GM19463 (cell line): ENCODE data around the gene COX19.
"Not testable (repeated sequence)": the region's sequence is repeated elsewhere in the genome, so short reads cannot be mapped to it uniquely, and the experiment has no call there.

Experiments
- ATAC-seq: cut with Tn5 transposase; IDR thresholded peaks from one replicate; pipeline ENCODE4 v1.9.1; 2021; ENCODE audit warnings: mild to moderate bottlenecking, moderate library complexity; ENCODE audit not compliant: unreplicated experiment

COX19 gene

DNA sequence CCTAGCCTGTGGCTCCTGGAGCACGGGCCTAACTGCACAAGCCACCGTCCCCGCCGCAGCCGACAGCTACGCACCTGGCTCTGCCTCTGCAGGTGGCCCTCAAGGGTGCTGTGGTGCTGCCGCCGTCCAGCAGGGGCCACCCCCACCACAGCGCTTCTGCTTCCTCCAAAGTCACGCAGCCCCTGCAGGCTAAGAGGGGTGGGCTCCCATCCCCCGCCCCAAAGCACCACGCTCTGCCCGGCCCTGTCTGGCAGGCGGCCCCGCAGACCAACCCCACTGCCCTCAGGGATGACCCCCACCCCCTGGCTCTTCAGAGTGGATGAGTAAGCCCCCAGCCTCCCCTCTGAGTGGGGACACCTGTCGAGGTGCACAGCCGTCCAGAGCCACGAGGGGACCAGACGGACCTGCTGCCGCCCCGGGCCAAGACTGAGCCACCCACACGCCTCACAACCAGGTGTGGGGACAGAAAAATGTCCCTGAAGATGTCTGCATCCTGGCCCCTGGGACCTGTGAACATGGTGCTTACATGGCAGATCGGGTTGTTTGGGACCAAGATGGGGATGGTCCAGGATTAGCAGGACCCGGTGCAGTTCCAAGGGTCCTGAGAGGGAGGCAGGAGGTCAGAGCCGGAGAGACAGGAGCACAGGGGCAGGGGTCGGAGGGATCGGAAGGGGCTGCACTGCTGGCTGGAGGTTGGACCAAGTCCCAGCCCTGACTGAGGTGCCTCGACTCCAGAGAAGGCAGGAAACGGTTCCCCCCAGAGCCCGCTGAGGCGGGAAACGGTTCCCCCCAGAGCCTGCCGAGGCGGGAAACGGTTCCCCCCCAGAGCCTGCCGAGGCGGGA lies 11.9 kb downstream of the COX19 start:
- ATAC-seq: no peak

DNA sequence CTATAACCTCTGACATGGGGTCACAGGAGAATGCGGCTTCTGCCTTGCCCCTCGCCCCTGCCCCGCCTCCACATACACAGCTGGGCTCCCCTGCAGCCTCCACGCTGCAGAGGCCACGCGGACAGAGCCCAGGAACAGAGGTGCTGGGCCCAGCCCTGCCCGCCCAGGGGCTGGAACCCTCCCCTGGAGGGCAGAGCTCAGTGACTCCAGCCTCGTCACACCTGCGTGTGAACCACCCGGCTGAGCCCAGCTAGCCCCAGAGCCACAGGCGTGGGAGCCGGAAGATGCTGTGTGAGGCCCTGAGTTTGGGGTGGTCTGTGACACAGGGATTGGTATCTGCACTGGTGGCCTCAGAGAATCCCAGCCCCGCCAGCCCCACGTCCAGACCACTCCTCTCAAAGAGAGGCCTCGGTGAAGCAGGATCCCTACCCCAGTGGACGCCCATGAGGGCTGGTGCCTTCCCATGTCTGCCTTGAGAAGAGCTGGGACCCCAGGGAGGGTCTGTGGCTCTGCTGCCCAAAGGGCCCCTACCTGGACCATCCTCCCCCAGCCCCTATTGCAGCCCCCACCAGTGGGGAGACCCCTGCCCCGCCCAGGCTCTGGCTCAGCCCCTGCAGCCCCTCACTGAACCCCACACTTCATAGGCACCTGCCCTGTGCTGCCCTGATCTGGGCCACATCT lies 12.8 kb downstream of the COX19 start:
- no peak for ATAC-seq

DNA sequence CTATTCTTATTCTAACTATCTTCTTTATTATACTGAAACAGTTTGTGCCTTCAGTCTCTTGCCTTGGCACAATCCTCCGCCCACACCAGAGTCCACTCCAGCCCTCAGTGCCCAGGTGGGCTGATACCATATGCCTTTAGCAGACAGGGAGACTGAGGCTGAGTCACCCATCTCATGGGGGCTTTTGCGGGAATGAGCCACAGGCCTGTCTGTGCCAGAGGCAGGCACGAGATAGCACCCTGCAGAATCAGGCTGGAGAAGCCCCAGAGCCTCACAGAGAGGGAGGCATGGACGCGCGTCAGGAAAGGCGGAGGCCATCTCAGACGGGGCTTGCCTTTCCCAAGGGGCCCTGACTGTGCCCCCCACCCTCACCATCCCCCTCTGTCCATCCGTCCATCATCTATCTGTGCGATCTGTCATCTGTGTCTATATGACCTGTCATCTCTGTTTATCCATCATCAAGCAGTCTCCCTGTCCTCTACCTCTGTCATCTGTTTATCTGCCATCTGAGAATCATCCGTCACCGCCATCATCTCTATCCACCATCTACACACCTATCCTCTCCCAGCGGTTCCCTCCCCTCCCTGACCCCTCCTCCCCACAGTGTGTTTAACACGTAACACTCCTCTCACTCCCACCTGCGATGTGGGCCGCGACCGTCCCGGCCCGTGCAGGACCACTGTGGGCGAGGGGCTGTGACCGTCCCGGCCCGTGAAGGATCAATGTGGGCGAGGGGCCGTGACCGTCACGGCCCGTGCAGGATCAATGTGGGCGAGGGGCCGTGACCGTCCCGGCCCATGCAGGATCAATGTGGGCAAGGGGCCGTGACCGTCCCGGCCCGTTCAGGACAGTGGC lies 13.6 kb downstream of the COX19 start:
- ATAC-seq: no peak

DNA sequence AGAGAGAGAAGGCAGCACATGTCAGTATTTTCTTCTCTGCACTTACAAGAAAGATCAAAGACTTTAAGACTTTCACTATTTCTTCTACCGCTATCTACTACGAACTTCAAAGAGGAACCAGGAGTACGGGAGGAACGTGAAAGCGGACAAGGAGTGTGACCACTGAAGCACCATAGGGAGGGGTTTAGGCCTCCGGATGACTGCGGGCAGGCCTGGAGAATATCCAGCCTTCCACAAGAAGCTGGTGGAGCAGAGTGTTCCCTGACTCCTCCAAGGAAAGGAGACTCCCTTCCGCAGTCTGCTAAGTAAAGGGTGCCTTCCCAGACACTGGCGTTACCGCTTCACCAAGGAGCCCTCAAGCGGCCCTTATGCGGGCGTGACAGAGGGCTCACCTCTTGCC lies 14.4 kb downstream of the COX19 start:
- ATAC-seq: not testable (repeated sequence)

DNA sequence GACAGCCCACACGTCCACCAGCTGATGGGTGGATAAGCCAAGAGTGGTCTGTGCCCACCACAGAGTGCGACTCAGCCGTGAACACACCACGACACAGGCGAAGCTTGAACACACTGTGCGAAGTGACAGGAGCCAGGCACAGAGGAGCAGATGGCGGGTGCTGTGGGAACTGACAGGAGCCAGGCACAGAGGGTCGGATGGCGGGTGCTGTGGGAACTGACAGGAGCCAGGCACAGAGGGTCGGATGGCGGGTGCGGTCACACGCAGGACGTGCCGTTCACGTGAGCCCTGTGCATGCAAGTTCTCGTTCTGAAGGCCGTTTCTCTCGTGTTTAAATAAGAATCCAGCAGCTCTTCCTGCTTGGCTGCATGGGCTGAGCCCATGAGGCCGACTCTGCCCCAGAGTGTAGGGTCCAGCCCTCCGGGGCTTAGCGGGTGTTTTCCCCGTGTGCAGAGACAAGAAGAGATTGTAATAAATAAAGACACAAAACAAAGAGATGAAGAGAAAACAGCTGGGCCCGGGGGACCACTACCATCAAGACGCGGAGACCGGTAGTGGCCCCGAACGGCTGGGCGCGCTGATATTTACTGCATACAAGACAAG lies 15.0 kb downstream of the COX19 start:
- ATAC-seq: no peak

DNA sequence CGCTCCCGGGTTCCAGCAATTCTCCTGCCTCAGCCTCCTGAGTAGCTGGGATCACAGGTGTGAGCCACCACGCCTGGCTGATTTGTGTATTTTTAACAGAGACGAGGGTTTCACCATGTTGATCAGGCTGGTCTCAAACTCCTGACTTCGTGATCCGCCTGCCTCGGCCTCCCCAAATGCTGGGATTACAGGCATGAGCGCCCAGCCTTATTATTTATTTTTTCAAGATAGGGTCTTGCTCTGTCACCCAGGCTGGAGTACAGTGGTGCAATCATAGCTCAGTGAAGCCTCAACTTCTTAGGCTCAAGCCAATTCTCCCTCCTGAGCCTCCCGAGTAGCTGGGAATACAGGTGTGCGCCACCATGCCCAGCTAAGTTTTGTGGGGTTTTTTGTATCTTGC lies 15.6 kb downstream of the COX19 start:
- ATAC-seq: not testable (repeated sequence)

DNA sequence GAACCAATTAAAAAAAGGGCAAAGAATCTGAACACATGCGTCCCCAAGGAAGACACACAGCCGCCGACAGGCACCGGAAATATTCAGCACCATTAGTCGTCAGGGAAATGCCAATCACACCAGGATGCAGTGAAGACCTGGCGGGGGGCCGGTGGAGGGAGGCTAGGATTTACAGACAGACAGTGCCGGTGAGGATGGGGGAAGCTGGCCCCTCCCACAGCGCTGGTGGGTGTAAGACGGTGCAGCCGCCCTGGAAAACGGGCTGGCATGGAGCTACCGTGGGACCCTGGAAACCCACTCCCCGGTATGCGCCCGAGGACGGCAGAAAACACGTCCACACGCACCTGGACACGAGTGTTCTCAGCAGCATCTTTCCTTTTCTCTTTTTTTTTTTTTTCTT lies 16.1 kb downstream of the COX19 start:
- no peak for ATAC-seq

DNA sequence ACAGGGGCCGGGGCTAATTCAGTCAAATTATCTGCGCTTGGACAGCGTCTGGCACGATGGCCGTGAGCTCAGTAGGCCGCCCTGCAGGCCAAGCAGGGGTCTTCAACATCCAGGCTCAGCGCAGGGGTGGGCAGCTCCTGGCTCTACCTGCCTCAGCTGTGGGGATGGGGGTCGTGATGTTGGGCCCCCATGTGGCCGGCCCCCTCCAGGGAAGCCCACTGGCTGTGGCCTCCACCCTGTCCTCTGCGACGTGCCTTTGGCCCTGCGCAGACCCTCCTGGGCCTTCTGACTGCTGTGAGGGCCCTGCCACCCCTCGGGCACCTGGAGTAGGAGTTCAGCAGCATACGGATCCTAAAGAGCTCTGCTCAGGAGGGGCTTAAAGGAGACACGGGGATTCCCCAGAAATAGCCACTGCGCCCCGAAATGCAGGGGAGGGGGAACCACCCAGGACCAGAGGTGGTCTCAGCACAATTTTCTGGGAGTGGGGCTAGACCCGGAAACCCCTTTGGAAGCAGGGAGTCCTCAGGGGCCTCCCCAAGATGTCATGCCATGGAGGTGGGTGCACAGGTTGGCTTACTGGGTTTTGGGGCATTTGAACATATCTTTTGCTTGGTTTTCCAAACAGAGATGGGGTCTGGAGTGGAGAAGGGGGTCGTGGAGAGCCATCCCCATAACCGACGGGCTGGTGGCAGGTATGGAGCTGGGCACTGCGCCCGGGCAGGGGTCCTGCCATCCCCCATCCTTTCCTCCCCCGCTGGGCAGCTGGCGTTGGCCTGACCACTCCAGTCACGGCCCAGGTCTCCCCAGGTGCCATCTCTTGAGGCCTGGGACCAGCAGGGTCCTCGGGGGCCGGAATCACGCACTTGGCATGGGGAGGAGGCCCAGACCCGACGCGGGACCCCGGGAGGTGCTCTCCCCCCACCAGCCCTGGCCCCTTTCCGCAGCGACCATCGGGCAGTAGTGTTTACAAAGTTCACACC lies 16.8 kb downstream of the COX19 start:
- ATAC-seq: no peak

DNA sequence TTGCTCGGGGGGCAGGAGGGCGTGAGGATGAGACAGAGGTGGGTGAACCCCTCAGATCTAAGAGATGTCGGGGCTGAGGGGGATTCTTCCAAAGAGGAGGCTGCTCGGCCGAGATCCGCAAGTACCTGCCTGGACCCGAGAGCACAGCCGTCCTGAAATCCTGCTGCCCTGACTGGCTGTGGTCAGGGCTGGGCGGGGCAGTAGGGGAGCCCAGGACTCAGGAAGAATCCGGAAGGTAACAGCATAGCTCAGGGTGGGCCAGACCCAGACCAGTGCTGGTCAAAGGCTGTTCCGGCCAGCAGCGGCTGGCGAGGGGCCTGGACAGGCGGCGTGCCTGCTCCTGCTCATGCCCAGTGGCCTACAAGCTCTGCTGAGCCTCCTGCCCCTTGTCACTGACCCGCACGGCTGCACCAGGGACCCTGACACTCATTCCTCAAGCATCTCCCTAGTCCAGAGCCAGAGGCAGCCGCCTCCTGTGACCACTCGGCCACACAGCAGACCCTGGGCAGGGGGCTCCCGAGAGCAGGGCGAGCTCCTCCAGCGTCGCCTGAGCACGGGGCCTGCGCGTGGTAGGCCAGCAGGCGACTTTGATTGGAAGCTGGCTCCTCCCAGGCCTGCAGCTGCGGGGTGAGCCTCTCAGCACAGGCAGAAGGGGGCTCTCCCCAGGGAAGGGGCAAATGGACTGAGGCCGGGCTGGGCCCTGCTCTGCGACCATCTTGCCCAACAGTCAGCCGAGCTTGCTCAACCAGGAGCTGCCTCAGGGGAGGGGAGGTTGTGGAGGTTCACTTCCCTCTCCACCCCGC lies 17.7 kb downstream of the COX19 start:
- ATAC-seq: no peak

DNA sequence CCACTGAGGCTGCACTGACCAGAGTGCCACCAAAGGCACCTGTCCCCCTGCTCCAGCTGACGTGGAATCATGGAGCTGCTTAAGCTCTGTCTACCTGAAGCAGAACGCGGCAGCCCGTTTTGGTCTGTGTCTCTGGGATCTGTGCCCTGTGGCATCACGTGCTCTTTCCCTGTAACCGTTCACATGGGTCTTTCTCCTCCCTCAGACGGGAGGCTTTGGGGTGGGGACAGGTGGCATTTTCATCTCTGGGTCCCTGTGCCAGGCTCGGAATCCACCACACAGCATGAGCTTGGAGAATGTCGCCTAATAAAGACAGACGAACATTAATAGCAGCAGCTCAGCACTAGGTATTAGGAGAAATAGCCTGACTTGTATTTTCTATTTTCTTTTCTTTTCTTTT lies 19.3 kb downstream of the COX19 start:
- no peak for ATAC-seq

DNA sequence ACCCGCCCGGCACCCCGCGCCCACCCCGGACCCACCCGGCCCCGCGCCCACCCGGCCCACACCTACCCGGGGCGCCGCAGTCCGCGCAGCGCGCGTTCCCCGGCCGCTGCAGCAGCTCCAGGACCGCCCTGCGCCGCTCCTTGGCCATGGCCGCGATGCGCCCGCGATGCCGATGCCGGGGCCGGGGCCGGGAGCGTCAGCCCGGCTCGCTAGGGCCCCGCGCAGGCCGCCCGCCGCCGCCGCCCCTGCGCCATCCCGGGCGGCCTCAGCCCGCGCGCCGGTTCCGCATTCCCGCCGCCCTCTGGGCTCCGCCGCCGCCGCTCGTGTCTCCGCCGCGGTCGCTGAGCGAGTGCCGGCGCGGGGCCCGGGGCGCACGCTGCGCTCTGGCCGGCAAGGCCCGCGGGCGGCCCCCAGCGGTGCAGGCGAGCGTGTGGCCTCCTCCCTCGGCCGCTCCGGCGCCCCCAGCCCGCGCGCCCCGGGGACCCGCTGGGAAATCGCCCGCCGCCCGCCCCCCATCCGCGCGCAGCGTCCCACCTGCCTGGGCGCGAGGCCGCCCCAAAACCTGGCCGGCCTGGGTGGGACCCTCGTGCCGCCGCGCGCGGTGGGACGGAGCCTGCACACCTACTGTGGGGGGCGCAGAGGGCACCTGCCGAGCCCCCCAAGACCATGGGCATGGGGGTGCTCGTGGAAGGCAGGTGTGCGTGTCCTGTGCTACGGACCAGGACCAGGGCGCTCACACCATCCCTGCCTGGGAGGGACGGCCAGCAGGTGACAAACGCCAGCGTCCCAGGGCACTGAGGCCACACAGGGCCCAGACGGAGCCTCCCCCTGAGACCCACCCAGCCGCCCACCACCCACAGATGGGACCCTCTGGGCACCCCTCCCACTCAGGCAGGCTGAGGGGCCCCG lies 20.8 kb downstream of the COX19 start, which contains the start of gene ADAP1:
Gene ADAP1 (minus strand): TSS at position 351 of the 909 bp plus-strand sequence. CDS start 203 bp downstream, at position 148.
- ATAC-seq: peak; percentile 57

DNA sequence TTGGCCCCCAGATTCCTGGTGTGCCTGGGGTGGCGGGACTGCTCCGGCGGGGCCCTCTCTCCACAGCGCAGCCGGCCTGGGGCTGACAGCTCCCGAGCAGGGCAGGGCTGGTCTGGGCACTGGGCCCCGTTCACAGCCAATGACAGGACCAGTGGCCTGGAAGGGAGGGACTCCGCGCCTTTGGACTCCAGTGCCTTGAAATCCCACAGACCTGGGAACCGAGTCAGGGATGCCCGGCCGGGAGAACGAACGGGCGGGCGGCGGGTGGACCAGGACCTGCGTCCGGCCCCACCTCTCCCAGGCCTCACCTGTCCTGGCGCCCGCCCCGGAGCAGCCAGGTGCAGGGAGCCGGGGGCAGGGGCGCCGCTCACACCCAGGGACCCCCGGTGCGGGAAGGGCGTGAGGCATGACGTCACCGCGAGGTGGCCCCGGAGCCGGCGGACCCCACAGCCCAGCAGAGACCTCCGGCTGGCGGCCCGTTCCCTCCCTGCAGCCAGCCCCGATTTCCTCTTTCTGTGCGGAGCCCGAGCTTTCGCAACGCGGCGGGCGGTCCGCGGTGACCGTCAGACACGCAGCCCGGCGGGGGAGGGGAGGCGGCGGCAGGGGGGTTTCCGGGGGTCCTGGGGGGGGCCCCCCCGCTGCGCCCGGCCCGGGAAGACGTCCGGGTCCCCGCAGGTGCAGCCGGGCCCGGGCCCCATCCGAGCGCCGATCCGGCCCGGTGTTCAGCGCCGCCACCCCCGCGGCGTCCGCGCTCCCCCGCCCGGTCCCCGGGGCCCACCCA lies 21.6 kb downstream of the COX19 start:
- ATAC-seq: no peak

DNA sequence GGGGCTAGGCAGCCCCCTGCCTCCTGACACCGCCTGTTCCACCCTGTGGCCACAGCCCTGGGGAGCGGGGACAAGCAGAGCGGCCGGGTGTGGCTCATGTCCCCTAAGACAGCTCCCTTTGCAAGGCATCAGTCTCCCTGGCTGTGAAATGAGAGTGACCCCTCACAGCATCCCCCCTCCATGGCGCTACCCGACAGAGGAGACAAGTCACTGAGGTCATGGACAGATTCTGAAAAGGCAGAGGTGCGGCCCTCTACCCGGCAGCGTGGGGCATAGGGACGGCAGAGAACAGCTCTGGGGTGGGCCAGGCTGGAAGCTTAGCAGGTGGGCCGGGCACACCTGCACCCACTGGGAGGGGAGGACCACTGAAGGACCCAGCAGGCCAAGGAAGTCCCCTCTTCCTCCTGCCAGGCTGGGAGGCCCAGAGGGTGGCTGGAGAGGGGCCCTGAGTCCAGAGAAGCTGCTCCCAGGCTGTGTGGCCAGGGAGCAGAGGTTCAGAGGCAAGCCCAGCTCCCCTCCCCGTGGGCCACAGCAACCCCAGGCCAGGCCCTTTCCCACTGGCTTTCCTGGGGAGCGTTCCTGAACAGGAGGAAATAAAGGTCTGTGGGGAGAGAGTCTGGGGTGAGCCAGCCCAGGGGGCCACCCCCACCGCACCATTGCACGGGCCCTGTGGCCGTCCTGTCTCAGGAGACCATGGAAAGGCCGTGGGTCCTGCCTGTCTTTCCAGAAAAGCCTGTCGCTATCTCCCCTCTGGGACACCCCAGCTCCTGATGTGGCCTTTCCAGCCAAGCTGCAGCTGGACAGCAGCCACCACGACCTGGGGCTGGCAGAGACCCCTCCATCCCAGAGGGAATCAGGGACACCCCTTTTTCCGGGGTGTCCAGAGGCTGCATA lies 22.6 kb downstream of the COX19 start:
- ATAC-seq: no peak

DNA sequence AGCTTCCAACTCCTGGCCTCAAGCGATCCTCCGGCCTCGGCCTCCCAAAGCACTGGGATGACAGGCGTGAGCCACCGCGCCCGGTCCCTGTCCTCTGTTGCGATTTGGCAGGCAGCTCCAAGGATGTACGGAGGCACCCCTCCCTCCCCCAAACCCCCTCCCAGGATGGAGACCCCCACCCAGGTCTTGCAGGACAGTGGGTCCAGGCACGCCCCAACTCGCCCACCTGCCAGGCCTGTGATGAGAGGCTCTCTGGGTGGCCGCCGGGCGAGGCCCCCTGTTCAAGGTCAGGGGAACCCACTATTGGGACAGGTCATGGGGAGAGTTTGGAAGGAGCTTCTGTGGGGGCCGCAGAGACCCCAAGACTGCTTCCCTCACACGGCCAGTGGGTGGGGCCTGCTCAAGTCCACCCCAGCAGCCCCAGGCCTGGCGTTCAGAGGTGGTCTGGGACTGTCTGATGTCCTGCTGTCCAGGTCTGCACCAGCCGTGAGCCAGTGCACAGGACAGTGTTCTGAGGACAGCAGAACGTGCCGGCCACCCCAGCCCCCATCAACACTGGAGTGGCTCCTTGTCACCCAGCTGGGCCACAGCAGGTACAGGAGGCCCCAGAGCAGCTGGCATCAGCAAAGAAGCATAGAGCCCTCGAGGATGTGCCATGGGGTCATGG lies 23.3 kb downstream of the COX19 start:
- no peak for ATAC-seq
